PC-9 (cell line): ENCODE data around the gene FOXF1. TPM values are rescaled to one million over a fixed set of nuclear protein-coding genes. Genes with fewer than 3 reads are reported as not detected.

Experiments used
- BruUV-seq: library from RNA; stranded (reverse); fragments of 400-500 nt; replicated peaks from 2 replicates; lab custom pipeline; 2021; lab: Mats Ljungman, UMichigan
- CTCF ChIA-PET: fragments of 300-600 bp; sonication (Branson Sonifier 250); formaldehyde crosslinking; loops from one replicate; lab custom pipeline; 2022; ENCODE audit warnings: antibody characterized with exemption; lab: Charles Lee
- POLR2A ChIA-PET: fragments of 300-600 bp; sonication (Branson Sonifier 250); formaldehyde crosslinking; loops from one replicate; lab custom pipeline; 2022; ENCODE audit warnings: antibody characterized with exemption; ENCODE audit not compliant: unreplicated experiment; lab: Charles Lee
- DNase-seq, 2 experiments: peaks; one replicate each; pipeline versions ENCODE4 v3.0.0 to v3.0.0-alpha.2; 2015 to 2022; ENCODE audit warnings: mixed read lengths in 1 of 2
- H2AFZ ChIP-seq: fragments of 200-600 bp; sonication (generic); 2 replicates; pipeline ENCODE4 v1.8.1; 2017; ENCODE audit warnings: antibody characterized with exemption
- H3F3A ChIP-seq: fragments of 200-600 bp; sonication (generic); 2 replicates; pipeline ENCODE4 v1.8.1; 2017; ENCODE audit warnings: antibody characterized with exemption, mild to moderate bottlenecking, low read depth; ENCODE audit not compliant: insufficient read depth
- H3K27ac ChIP-seq: fragments of 200-600 bp; sonication (generic); 2 replicates; pipeline ENCODE4 v1.6.1; 2016; ENCODE audit warnings: mixed run types
- H3K27me3 ChIP-seq: fragments of 200-600 bp; sonication (generic); 2 replicates; pipeline ENCODE4 v1.6.1; 2016; ENCODE audit warnings: low read depth, mixed run types; ENCODE audit not compliant: insufficient read depth
- H3K36me3 ChIP-seq: fragments of 200-600 bp; sonication (generic); 2 replicates; pipeline ENCODE4 v1.6.1; 2016; ENCODE audit warnings: low read depth, mixed run types
- H3K4me1 ChIP-seq: fragments of 200-600 bp; sonication (generic); replicated peaks from 2 replicates; pipeline ENCODE4 v1.6.1; 2016; ENCODE audit warnings: mixed run types; ENCODE audit not compliant: insufficient read depth
- H3K4me2 ChIP-seq: fragments of 200-600 bp; sonication (generic); 2 replicates; pipeline ENCODE4 v1.6.1; 2017; ENCODE audit warnings: mixed run types
- H3K4me3 ChIP-seq: fragments of 200-600 bp; sonication (generic); 2 replicates; pipeline ENCODE4 v1.6.1; 2016; ENCODE audit warnings: mixed run types
- H3K79me2 ChIP-seq: fragments of 200-600 bp; sonication (generic); 2 replicates; pipeline ENCODE4 v1.6.1; 2017; ENCODE audit warnings: low read depth, mixed run types
- H3K9me2 ChIP-seq: fragments of 200-600 bp; sonication (generic); 2 replicates; pipeline ENCODE4 v1.8.1; 2017; ENCODE audit warnings: mild to moderate bottlenecking; ENCODE audit not compliant: insufficient read depth
- H3K9me3 ChIP-seq: fragments of 200-600 bp; sonication (generic); 2 replicates; pipeline ENCODE4 v1.8.1; 2016; ENCODE audit warnings: low read depth; ENCODE audit not compliant: insufficient read depth
- H4K20me1 ChIP-seq: fragments of 200-600 bp; sonication (generic); 2 replicates; pipeline ENCODE4 v1.8.1; 2017; ENCODE audit not compliant: insufficient read depth
- CTCF ChIP-seq: fragments of 200-600 bp; sonication (generic); conservative IDR thresholded peaks from 2 replicates; pipeline ENCODE4 v1.6.1; 2017; ENCODE audit warnings: mixed run types, antibody characterized with exemption, mild to moderate bottlenecking, moderate library complexity
- EZH2 ChIP-seq: fragments of 200-600 bp; sonication (generic); IDR thresholded peaks from 2 replicates; pipeline ENCODE4 v1.8.0; 2017; ENCODE audit warnings: antibody characterized with exemption, low read depth
- intact Hi-C: fragments of 100-400 bp; cut with micrococcal nuclease; formaldehyde crosslinking; loops from one replicate; pipeline ENCODE4 v1.10.0; 2022; ENCODE audit not compliant: unreplicated experiment
- total RNA-seq: library from RNA; stranded (reverse); gene quantifications from 2 replicates; pipeline ENCODE4 v1.2.3, GENCODE V29; 2021

Gene FOXF1
- total RNA-seq, 1 experiment from 2014 or later, result not detected

DNA sequence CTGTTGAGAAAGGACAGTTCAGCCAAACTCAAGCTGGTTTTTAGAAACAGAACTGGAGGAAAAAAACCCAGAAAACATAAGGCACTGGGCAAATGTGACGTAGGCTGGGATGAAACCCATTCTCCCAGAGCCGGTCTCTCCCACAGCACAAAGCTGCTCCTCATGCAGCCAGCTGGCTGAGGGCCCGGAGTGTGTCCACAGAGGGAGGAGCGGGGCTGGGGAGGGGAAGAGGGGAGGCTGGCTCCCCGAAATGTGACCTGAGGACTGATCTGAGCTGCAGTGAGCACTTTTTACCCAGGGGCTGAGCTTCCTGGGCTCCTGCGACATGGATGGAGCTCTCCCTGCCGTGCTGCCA is 20.8 kb downstream of the FOXF1 start:
- no peaks in the 10 kb centered on the region for H3K36me3 ChIP-seq
- no TSS peak for BruUV-seq
- no peak overlapping the region for H3K4me2 ChIP-seq
- no peak overlapping the region for H2AFZ ChIP-seq
- no peaks in the 10 kb centered on the region for H3K9me2 ChIP-seq
- ChIA-PET CTCF (no interaction called here), POLR2A (no interaction called here)
- intact Hi-C loops, result no loop called here
- H3K27ac ChIP-seq, result no peak overlapping the region
- H3K9me3 ChIP-seq, result no peaks in the 10 kb centered on the region
- H3K79me2 ChIP-seq, result no peaks in the 10 kb centered on the region
- no peaks in the 10 kb centered on the region for H3K4me1 ChIP-seq
- no peaks in the 10 kb centered on the region for H3F3A ChIP-seq
- no peak overlapping the region for H3K4me3 ChIP-seq
- H4K20me1 ChIP-seq, result no peaks in the 10 kb centered on the region
- no peak for DNase-seq
- H3K27me3 ChIP-seq, result no peaks in the 10 kb centered on the region
- TF ChIP-seq CTCF (no peak), EZH2 (no peak)

DNA sequence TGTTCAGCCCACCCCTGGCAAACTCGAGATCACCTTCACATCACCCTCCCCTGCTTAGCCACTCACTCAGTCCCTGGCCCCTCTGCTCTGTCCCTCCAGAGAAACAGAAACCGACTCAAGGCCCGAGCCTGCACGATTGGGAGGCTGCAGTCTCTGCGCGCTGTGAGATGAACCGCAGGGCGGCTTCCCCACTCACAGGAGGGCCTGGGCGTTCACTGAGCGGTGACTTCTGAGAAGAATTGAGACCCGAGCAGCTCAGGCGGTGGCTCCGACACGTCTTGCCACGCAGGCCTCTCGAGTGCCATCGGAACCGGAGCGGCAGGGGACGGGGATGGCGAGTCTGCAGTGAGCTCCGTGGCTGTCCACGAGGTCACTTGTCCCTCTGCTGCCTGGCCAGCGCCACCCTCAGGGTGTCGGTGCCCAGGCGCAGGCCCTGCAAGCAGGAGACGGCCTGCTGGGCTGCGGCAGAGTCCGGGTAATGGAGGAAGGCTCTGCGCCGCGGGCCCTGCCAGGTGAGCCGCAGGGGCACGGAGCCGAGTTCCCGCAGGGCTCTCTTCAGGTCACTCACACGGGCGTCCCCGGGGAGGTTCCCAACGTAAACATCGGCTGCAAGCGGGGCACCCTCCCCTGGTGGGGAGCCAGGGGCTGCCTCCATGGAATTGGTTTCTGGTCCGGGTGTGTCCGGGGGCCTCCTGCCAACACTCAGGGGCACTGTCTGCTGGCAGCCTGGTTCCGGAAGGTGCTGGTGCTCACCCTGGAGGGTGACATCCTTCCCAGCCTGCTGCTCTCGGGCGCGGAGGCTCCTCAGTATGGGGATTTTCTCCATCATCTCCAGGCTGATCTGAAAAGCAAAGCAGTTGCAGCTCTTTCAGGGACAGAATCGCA is 21.6 kb downstream of the FOXF1 start:
- Histone ChIP-seq H2AFZ (no peak overlapping the region), H3F3A (no peaks in the 10 kb centered on the region), H3K27me3 (no peaks in the 10 kb centered on the region), H3K4me2 (no peak overlapping the region), H3K4me3 (no peak overlapping the region), H3K9me3 (no peaks in the 10 kb centered on the region), H3K4me1 (no peaks in the 10 kb centered on the region), H3K36me3 (no peaks in the 10 kb centered on the region), H4K20me1 (no peaks in the 10 kb centered on the region), H3K27ac (no peak overlapping the region), H3K79me2 (no peaks in the 10 kb centered on the region), H3K9me2 (no peaks in the 10 kb centered on the region)
- ChIA-PET CTCF (no interaction called here), POLR2A (no interaction called here)
- intact Hi-C loops, result no loop called here
- no TSS peak for BruUV-seq
- no peak for TF ChIP-seq EZH2
- TF ChIP-seq CTCF, result no peak
- DNase-seq, result no peak

- CTCF ChIA-PET, result no interaction called here
- DNase-seq, result no peak
- intact Hi-C loops, result no loop called here
These were observed 22.1 kb downstream of the FOXF1 start for GRCh38 chr16:86532526-86532815.

More at GRCh38 chr16:86532526-86532815, 22.1 kb downstream of the FOXF1 start:
- TF ChIP-seq EZH2 (no peak), CTCF (no peak)
- Histone ChIP-seq H3K36me3 (no peaks in the 10 kb centered on the region), H3K4me1 (no peaks in the 10 kb centered on the region), H3K27ac (no peak overlapping the region), H3K9me3 (no peaks in the 10 kb centered on the region), H3K79me2 (no peaks in the 10 kb centered on the region), H3F3A (no peaks in the 10 kb centered on the region), H3K9me2 (no peaks in the 10 kb centered on the region), H3K4me3 (no peak overlapping the region), H2AFZ (no peak overlapping the region), H3K27me3 (no peaks in the 10 kb centered on the region), H3K4me2 (no peak overlapping the region), H4K20me1 (no peaks in the 10 kb centered on the region)
- BruUV-seq, result no TSS peak
- POLR2A ChIA-PET, result no interaction called here
